Naive thymus-derived CD8-positive, alpha-beta T cell (primary cell): ENCODE results near the gene ZNF732. TPM values are rescaled to one million over a fixed set of nuclear protein-coding genes. Genes with fewer than 3 reads are reported as not detected.
A peak's percentile ranks its signal among the peaks of the same experiment; 100 is the strongest.

ENCODE experiments used
- ATAC-seq, 2 donors: fragments of 150-1000 bp; cut with Tn5 transposase in 1 of 2; sonication (Bioruptor Pico), chemical (Tn5 transposase) in 1 of 2; 1 replicate in 1 of 2; 2 replicates in 1 of 2; pipeline ENCODE4 v1.10.0; 2021; ENCODE audit warnings: mild to moderate bottlenecking in 2 of 2, moderate library complexity in 2 of 2
- POLR2A ChIA-PET: fragments of 350-600 bp; sonication (Branson Sonifier 250); formaldehyde crosslinking; loops from one replicate; lab custom pipeline; 2021; ENCODE audit warnings: antibody characterized with exemption; lab: Charles Lee
- DNase-seq, 10 donors: peaks; one replicate each; pipeline versions ENCODE4 v3.0.0 to v3.0.0-alpha.2; 2020 to 2022
- H3K27ac Mint-ChIP-seq, 10 donors: one replicate each; pipeline ENCODE4 v1.8.0; 2020 to 2022; ENCODE audit warnings: mild to moderate bottlenecking in 10 of 10, mixed read lengths in 10 of 10, moderate library complexity in 4 of 10, inconsistent platforms in 1 of 10
- H3K27me3 Mint-ChIP-seq, 5 donors: one replicate each; pipeline ENCODE4 v1.8.0; 2021 to 2022; ENCODE audit warnings: mixed read lengths in 5 of 5
- H3K36me3 Mint-ChIP-seq, 3 donors: one replicate each; pipeline ENCODE4 v1.8.0; 2020 to 2022; ENCODE audit warnings: mixed read lengths in 3 of 3, mild to moderate bottlenecking in 2 of 3, inconsistent platforms in 1 of 3
- H3K4me1 Mint-ChIP-seq, 4 donors: one replicate each; pipeline ENCODE4 v1.8.0; 2021 to 2022; ENCODE audit warnings: mixed read lengths in 4 of 4
- H3K4me3 Mint-ChIP-seq, 10 donors: one replicate each; pipeline ENCODE4 v1.8.0; 2020 to 2022; ENCODE audit warnings: mild to moderate bottlenecking in 10 of 10, mixed read lengths in 10 of 10, moderate library complexity in 6 of 10, inconsistent platforms in 1 of 10
- H3K9me3 Mint-ChIP-seq, 9 donors: one replicate each; pipeline ENCODE4 v1.8.0; 2020 to 2022; ENCODE audit warnings: mixed read lengths in 9 of 9, mild to moderate bottlenecking in 3 of 9, inconsistent platforms in 1 of 9, moderate library complexity in 1 of 9
- polyA plus RNA-seq, 3 donors: library from polyadenylated mRNA; unstranded; fragments of 300-500 nt; fragmentation: Illumina TruSeq; gene quantifications; one replicate each; pipeline ENCODE4 v1.2.3, GENCODE V29; 2021
- total RNA-seq, 8 experiments: library from RNA in 2 of 8; stranded (reverse) in 2 of 8; gene quantifications; one replicate each; pipeline ENCODE4 v1.2.3 and lab custom pipeline; 2021 to 2026

ZNF732 gene
- total RNA-seq: not detected
- not detected for polyA plus RNA-seq
- total RNA-seq (lab: John Stamatoyannopoulos, UW): 0 reads per million in 6 experiments

DNA sequence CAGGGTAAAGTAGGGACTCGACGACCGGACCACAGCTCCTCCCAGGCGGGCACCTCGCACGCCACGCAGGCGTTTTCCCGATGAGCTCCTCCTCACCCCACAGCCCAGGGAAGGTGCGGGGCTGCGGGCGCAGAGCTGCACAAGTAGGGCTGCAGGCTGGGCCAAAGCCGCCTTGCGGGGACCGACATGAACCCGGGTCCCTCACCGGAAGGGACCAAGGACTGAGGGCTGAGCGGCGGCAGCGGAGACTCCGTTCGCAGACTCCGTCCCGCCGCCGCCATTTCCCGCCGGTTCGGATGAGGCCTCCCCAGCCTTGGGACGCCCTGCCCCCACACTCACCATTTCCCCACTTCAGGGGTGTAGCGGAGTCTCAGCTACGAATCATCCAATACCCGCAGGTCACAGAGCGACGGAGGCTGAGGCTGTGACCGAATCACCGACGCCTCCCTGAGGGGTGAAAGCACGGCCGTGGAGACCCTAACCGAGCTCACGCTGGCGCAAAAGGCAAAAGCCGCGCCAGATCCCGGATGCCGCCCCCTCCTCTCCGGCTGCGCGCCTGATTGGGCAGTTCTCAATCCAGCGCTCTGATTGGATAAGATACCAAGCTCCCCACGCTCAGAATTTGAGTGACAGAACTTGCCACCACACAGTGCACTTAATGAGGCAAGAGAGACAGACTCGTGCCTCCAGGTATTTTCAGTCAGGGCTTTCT is at the start of gene ZNF732:
TSS of gene ZNF732 (minus strand) at position 506 of the 712 bp plus-strand sequence. CDS start at position 342, 164 bp downstream.
- Mint-ChIP-seq H3K4me1 (peaks cover 2 to 17% (median 14%) of the 10 kb centered on the region in 4 donors), H3K36me3 (peaks cover 14 to 45% (median 43%) of the 10 kb centered on the region in 3 donors), H3K9me3 (peaks cover 9 to 92% (median 50%) of the 10 kb centered on the region in 9 donors), H3K4me3 (peak within 1 kb of the TSS in 4 of 10 donors; percentile 24 to 41 (median 36)), H3K27me3 (peaks cover 12 to 51% (median 25%) of the 10 kb centered on the region in 5 donors), H3K27ac (peak within 1 kb of the TSS in 1 of 10 donors; percentile 6)
- ATAC-seq: no peak
- DNase-seq: no peak
- POLR2A ChIA-PET: interaction anchor here (0.6 kb wide), 1 partner anchor 231 kb away, joined by 4 read pairs; no protein-coding TSS in a partner anchor

DNA sequence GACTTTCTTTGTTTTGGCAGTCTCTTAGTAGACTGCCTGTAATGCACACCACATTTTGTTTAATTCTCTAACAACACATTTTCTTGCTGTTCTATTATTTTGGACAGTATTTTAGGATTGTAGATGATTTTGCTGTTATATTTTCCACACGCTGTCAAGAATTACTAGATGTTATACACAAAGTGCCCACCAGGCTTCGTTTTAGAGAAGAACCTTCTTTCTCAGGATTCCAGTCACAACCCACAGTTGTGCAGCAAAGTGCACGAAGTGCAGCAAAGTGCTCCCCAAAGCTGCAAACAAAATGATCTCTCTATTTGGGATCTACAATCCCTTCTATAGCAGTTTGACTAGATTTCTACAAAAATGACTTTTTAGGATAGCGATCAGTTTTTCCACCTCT is 34.7 kb upstream of the ZNF732 start:
- ATAC-seq (no peak), DNase-seq (no peak)
- POLR2A ChIA-PET: no interaction called here
- H3K4me1 Mint-ChIP-seq: peaks cover 19 to 42% (median 37%) of the 10 kb centered on the region in 4 donors
- H3K27me3 Mint-ChIP-seq: peaks cover 0 to 2% (median 0%) of the 10 kb centered on the region in 5 donors
- peaks cover 9 to 76% (median 23%) of the 10 kb centered on the region in 9 donors for H3K9me3 Mint-ChIP-seq
- H3K36me3 Mint-ChIP-seq: peaks cover 48 to 67% (median 61%) of the 10 kb centered on the region in 3 donors
- peak overlapping the region in 8 of 10 donors; percentile 6 to 100 (median 96) for H3K4me3 Mint-ChIP-seq
- H3K27ac Mint-ChIP-seq: peak overlapping the region in 3 of 10 donors; percentile 17 to 43 (median 22)

DNA sequence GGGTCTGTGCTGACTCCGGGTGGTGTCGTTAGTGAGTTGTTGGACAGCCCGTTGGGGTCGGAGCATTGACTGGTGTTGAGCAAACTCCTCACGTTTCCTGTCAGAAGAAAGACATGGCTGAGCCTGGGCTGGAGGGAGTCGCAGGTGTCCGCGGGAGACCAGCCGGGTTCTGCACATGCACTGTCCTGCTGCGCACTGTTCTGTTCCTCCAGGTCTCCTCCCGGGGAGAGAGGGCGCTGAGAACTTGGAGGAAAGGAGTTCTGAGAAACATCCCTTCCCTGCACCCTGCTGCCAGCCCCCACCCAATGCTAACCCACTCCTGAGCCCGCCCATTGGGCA is 33.5 kb upstream of the ZNF732 start:
- Mint-ChIP-seq H3K9me3 (peaks cover 9 to 71% (median 26%) of the 10 kb centered on the region in 9 donors), H3K4me3 (peak overlapping the region; percentile 94 to 100 (median 99)), H3K27ac (peak overlapping the region in 9 of 10 donors; percentile 95 to 100 (median 99)), H3K27me3 (peaks cover 0 to 2% (median 0%) of the 10 kb centered on the region in 5 donors), H3K36me3 (peaks cover 43 to 63% (median 49%) of the 10 kb centered on the region in 3 donors), H3K4me1 (peaks cover 19 to 44% (median 37%) of the 10 kb centered on the region in 4 donors)
- POLR2A ChIA-PET: interaction anchor here (0.9 to 2.9 kb wide), 3 partner anchors 33 to 214 kb away, joined by 3 to 29 read pairs (median 12); partner anchors contain the start of gene ZNF718
- DNase-seq (no peak), ATAC-seq (no peak)

DNA sequence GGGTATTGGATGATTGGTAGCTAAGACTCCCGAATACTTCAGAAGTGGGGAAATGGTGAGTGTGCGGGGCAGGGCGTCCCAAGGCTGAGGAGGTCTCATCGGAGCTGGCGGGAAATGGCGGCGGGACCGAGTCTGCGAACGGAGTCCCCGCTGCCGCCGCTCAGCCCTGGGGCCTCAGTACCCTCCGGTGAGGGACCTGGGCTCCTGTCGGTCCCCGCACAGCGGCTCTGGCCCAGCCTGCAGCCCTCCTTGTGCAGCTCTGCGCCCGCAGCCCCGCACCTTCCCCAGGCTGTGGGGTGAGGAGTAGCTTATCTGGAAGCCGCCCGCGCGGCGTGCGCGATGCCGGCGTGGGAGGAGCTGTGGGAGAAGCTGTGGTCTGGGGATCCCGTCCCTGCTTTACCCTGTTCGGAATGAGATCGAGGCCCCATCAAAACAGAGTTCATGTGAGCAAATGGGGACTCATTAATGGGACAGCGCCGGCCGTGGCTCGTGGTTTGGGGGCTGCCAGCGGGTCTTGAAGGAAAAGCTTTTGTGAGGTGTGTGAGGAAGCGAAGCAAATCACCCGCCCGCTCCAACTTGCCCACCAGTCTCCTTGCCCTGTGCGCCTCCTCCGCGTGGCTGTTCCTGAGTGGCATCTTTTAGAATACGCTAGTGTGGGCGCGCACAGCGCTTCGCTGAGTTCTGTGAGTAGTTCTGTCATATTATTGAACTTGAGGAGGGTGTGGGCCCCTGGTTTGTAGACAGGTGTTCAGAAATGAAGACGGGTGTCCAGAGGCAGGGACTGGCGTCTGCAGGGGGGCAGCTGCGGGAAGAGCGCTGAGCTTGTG is 32.9 kb upstream of the ZNF732 start:
- peaks cover 9 to 67% (median 26%) of the 10 kb centered on the region in 9 donors for H3K9me3 Mint-ChIP-seq
- POLR2A ChIA-PET: interaction anchor here (0.5 to 2.9 kb wide), 10 partner anchors 20 to 326 kb away, joined by 3 to 29 read pairs (median 3); partner anchors contain the start of gene ZNF718
- peaks cover 0 to 2% (median 0%) of the 10 kb centered on the region in 5 donors for H3K27me3 Mint-ChIP-seq
- peak overlapping the region; percentile 94 to 100 (median 99) for H3K4me3 Mint-ChIP-seq
- peak overlapping the region; percentile 95 to 100 (median 99) for H3K27ac Mint-ChIP-seq
- peaks cover 42 to 60% (median 44%) of the 10 kb centered on the region in 3 donors for H3K36me3 Mint-ChIP-seq
- DNase-seq (peak in 5 of 10 donors; percentile 17 to 59 (median 50)), ATAC-seq (peak; percentile 53 to 56)
- peaks cover 19 to 44% (median 37%) of the 10 kb centered on the region in 4 donors for H3K4me1 Mint-ChIP-seq

DNA sequence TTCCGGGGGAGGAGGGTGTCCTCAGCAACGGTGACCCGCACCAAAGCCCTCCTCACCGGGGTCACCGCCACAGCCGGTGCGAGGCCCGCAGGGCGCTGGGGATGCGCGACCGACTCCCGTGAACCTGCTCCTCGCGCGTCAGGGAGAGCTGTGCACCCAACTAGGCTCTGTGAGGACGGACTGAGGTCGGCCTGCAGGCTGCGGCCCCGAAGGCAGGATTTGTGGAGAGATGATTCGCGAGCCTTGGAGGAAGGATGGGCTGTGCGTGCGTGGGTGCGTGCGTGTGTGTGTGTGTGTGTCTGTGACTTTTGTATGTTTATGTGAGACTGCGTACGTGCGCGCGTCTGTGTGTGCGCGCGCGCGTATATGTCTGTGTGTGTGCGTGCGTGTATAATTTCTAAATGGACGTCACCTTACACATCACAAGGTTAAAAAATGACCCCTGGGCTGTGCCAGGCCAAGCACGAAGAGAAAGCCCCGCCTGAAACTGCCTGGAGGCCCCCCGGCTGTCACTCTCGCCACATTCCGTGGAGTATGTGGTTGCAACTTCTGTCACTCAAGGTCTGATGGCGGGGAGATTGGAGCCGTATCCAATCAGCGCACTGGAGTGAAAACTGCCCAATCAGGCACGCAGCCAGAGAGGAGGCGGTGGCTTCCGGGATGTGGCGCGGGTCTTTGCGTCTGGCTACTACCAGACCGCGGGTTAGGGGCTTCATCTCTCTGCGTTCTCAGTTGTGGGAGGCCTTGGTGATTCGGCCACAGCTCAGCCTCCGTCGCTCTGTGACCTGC is 32.1 kb upstream of the ZNF732 start, which contains the start of gene ZNF141:
TSS of gene ZNF141 (plus strand) at position 672 of the 789 bp plus-strand sequence. CDS start 170 bp downstream, outside the sequence.
- peaks cover 9 to 59% (median 26%) of the 10 kb centered on the region in 9 donors for H3K9me3 Mint-ChIP-seq
- POLR2A ChIA-PET: interaction anchor here (0.5 to 2.9 kb wide), 13 partner anchors 9 to 594 kb away, joined by 3 to 29 read pairs (median 3); partner anchors contain the start of genes GAK, TMEM175, ZNF595 and ZNF718
- peak; percentile 91 to 92 for ATAC-seq
- H3K36me3 Mint-ChIP-seq: peaks cover 37 to 52% (median 38%) of the 10 kb centered on the region in 3 donors
- peak; percentile 76 to 96 (median 92) for DNase-seq
- peak within 1 kb of the TSS; percentile 94 to 100 (median 99) for H3K4me3 Mint-ChIP-seq
- peaks cover 0 to 2% (median 0%) of the 10 kb centered on the region in 5 donors for H3K27me3 Mint-ChIP-seq
- H3K27ac Mint-ChIP-seq: peak within 1 kb of the TSS; percentile 95 to 100 (median 99)
- H3K4me1 Mint-ChIP-seq: peaks cover 19 to 42% (median 37%) of the 10 kb centered on the region in 4 donors

DNA sequence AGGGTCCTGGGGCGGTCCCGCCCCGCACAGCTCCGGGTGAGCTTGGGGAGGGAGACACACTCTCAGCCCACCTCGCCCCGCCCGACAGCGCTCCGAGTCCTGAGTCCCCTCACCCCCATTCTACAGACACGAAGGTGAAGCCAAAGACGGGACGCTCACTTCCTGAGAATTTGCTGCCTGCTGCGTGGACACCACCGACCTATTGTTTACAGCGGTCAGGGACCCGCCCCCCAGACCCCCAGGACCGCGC is 31.5 kb upstream of the ZNF732 start:
- DNase-seq (no peak), ATAC-seq (peak in 1 of 2 donors; percentile 4)
- POLR2A ChIA-PET: interaction anchor here (0.7 to 2.9 kb wide), 7 partner anchors 21 to 595 kb away, joined by 3 to 29 read pairs (median 3); partner anchors contain the start of genes GAK, TMEM175, ZNF595 and ZNF718
- peaks cover 18 to 39% (median 37%) of the 10 kb centered on the region in 4 donors for H3K4me1 Mint-ChIP-seq
- peaks cover 9 to 56% (median 20%) of the 10 kb centered on the region in 9 donors for H3K9me3 Mint-ChIP-seq
- H3K4me3 Mint-ChIP-seq: peak overlapping the region; percentile 94 to 100 (median 99)
- H3K27ac Mint-ChIP-seq: peak overlapping the region; percentile 95 to 100 (median 99)
- peaks cover 32 to 47% (median 34%) of the 10 kb centered on the region in 3 donors for H3K36me3 Mint-ChIP-seq
- peaks cover 0 to 2% (median 0%) of the 10 kb centered on the region in 5 donors for H3K27me3 Mint-ChIP-seq

- POLR2A ChIA-PET: interaction anchor here (0.7 to 2.9 kb wide), 6 partner anchors 137 to 595 kb away, joined by 3 to 29 read pairs (median 3); partner anchors contain the start of genes GAK, TMEM175, ZNF595 and ZNF718
- no peak for ATAC-seq
- H3K9me3 Mint-ChIP-seq: peaks cover 6 to 54% (median 16%) of the 10 kb centered on the region in 9 donors
Measured at GRCh38 chr4:336099-336892, 31.0 kb upstream of the ZNF732 start.

DNA sequence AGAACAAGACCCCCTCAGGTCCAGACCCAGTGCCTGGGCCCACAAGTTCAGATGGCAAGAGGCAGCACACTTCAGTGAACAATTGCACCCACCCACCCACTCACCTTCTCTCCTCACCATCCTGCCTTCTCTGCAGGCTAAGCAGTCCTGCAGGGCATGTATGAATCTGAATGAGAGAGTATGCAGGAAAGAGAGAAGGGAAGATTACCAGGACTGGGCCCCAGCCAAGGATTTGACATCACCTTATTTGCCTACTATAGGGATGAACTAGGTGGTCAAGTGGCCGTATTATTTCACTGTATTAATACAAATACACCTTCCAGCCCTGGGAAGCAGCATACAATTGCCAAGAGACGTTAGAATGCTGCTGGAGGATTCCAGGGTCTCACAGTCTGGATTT is 30.2 kb upstream of the ZNF732 start:
- H3K27ac Mint-ChIP-seq: peak overlapping the region in 7 of 10 donors; percentile 2 to 88 (median 87)
- ATAC-seq: no peak
- H3K4me1 Mint-ChIP-seq: peaks cover 17 to 37% (median 34%) of the 10 kb centered on the region in 4 donors
- H3K27me3 Mint-ChIP-seq: peaks cover 0 to 2% (median 0%) of the 10 kb centered on the region in 5 donors
- no peak for DNase-seq
- peak overlapping the region in 9 of 10 donors; percentile 39 to 89 (median 79) for H3K4me3 Mint-ChIP-seq
- POLR2A ChIA-PET: interaction anchor here (0.5 kb wide), 1 partner anchor 163 kb away, joined by 6 read pairs; no protein-coding TSS in a partner anchor
- peaks cover 20 to 36% (median 26%) of the 10 kb centered on the region in 3 donors for H3K36me3 Mint-ChIP-seq
- peaks cover 6 to 51% (median 14%) of the 10 kb centered on the region in 9 donors for H3K9me3 Mint-ChIP-seq

More at GRCh38 chr4:336099-336892, 31.0 kb upstream of the ZNF732 start:
- peak overlapping the region; percentile 39 to 100 (median 98) for H3K4me3 Mint-ChIP-seq
- DNase-seq: peak in 3 of 10 donors; percentile 3 to 13 (median 11)
- H3K27ac Mint-ChIP-seq: peak overlapping the region in 9 of 10 donors; percentile 26 to 99 (median 88)
- peaks cover 0 to 2% (median 0%) of the 10 kb centered on the region in 5 donors for H3K27me3 Mint-ChIP-seq
- peaks cover 18 to 39% (median 37%) of the 10 kb centered on the region in 4 donors for H3K4me1 Mint-ChIP-seq
- H3K36me3 Mint-ChIP-seq: peaks cover 28 to 42% (median 29%) of the 10 kb centered on the region in 3 donors

DNA sequence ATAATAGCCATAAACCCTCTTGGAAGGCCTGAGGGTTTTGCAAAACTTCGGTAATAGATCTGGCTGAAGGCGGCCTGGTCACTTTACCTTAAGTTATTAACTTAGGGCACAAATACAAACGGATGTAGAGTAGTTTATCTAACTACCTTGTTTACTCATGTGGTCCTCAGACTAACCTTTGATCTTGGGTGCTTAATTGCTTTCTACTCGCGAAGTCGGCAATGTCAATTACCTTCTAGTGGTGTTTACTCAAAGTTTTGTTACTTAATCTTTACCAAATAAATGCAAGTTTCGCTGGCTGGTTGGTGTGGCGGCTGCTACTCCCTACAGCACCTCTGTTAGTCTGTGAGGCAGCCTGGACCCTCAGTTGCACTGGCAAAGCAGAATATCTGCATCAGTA is 23.5 kb upstream of the ZNF732 start:
- H3K27ac Mint-ChIP-seq: no peak overlapping the region
- H3K9me3 Mint-ChIP-seq: peaks cover 0 to 68% (median 23%) of the 10 kb centered on the region in 9 donors
- POLR2A ChIA-PET: no interaction called here
- H3K27me3 Mint-ChIP-seq: no peaks in the 10 kb centered on the region
- no peaks in the 10 kb centered on the region for H3K4me1 Mint-ChIP-seq
- no peak overlapping the region for H3K4me3 Mint-ChIP-seq
- no peak for ATAC-seq
- H3K36me3 Mint-ChIP-seq: peaks cover 0 to 26% (median 13%) of the 10 kb centered on the region in 3 donors
- DNase-seq: no peak

DNA sequence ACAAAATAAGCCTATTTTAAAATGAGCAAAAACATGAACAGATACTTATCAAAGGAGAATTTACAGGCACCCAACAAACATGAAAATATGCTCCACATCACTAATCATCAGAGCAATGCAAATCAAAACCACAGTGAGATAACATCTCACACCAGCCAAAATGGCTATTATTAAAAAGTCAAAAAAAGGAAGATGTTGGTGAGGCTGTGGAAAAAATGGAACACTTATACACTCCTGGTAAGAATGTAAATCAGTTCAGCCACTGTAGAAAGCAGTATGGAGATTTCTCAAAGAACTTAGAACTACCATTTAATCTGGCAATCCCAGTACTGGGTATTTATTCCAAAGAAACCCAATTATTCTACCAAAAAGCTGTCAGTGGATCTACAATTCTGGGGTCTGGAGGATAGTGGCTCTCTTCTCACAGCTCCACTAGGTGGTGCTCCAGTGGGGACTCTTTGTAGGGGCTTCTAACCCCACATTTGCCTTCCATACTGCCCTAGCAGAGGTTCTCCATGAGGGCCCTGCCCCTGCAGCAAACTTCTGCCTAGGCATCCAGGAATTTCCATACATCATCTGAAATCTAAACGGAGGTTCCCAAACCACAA is 9.1 kb upstream of the ZNF732 start:
- Mint-ChIP-seq H3K36me3 (peaks cover 5 to 50% (median 29%) of the 10 kb centered on the region in 3 donors), H3K9me3 (peaks cover 11 to 95% (median 53%) of the 10 kb centered on the region in 9 donors), H3K4me1 (no peaks in the 10 kb centered on the region), H3K27ac (no peak overlapping the region), H3K27me3 (peaks cover 0 to 35% (median 8%) of the 10 kb centered on the region in 5 donors), H3K4me3 (no peak overlapping the region)
- POLR2A ChIA-PET: no interaction called here
- no peak for ATAC-seq
- no peak for DNase-seq
